Stimulated activated CD8-positive, alpha-beta memory T cell treated with anti-CD3 and anti-CD28 coated beads, Interleukin-15, amount 100 ng/mL, for 24 hours (primary cell): ENCODE results near the gene SP4.

Experiments used
- DNase-seq: peaks from one replicate; pipeline ENCODE4 v3.0.0-alpha.2; 2020; ENCODE audit warnings: low read depth

The SP4 gene

GRCh38 chr7:21443149-21443841 lies 15.4 kb downstream of the SP4 start:
- no peak for DNase-seq

GRCh38 chr7:21448974-21449373 lies 21.1 kb downstream of the SP4 start:
- no peak for DNase-seq

GRCh38 chr7:21450076-21450475 lies 22.2 kb downstream of the SP4 start:
- DNase-seq: no peak

GRCh38 chr7:21450941-21451340 lies 23.1 kb downstream of the SP4 start:
- DNase-seq: no peak

GRCh38 chr7:21454182-21454581 lies 26.3 kb downstream of the SP4 start:
- DNase-seq: no peak

- no peak for DNase-seq
These were observed 27.0 kb downstream of the SP4 start for GRCh38 chr7:21454906-21455305.

GRCh38 chr7:21461282-21461681 lies 33.4 kb downstream of the SP4 start:
- no peak for DNase-seq

GRCh38 chr7:21462081-21462480 lies 34.2 kb downstream of the SP4 start:
- no peak for DNase-seq

GRCh38 chr7:21463524-21463923 lies 35.6 kb downstream of the SP4 start:
- DNase-seq: no peak

GRCh38 chr7:21468969-21469368 lies 41.1 kb downstream of the SP4 start:
- no peak for DNase-seq

- DNase-seq: no peak
These were observed 42.0 kb downstream of the SP4 start for GRCh38 chr7:21469894-21470293.

- no peak for DNase-seq
These were observed 44.1 kb downstream of the SP4 start for GRCh38 chr7:21472029-21472428.

- DNase-seq: no peak
These were observed 48.5 kb downstream of the SP4 start for GRCh38 chr7:21476429-21476828.

GRCh38 chr7:21480693-21481403 lies 53.0 kb downstream of the SP4 start:
- no peak for DNase-seq

GRCh38 chr7:21486511-21486910 lies 58.6 kb downstream of the SP4 start:
- no peak for DNase-seq

GRCh38 chr7:21495731-21496130 lies 67.8 kb downstream of the SP4 start:
- DNase-seq: no peak

- no peak for DNase-seq
These were observed 69.2 kb downstream of the SP4 start for GRCh38 chr7:21497072-21497471.

GRCh38 chr7:21500117-21500832 lies 72.4 kb downstream of the SP4 start:
- no peak for DNase-seq

- no peak for DNase-seq
These were observed 76.1 kb downstream of the SP4 start for GRCh38 chr7:21504021-21504420.

- DNase-seq: no peak
These were observed 79.9 kb downstream of the SP4 start for GRCh38 chr7:21507627-21508343.

GRCh38 chr7:21508538-21508937 lies 80.7 kb downstream of the SP4 start:
- DNase-seq: no peak

GRCh38 chr7:21514062-21514461 lies 86.2 kb downstream of the SP4 start:
- no peak for DNase-seq

GRCh38 chr7:21524680-21525079 lies 96.8 kb downstream of the SP4 start:
- no peak for DNase-seq
